MM.1S (cell line): ENCODE results near the gene PKD1L1.

Source experiments
- DNase-seq: peaks from one replicate; pipeline ENCODE4 v3.0.0-alpha.2; 2015
- H2AFZ ChIP-seq: fragments of 300-600 bp; sonication (generic); 2 replicates; pipeline ENCODE4 v1.6.0; 2016; ENCODE audit warnings: antibody characterized with exemption, low read length
- H3F3A ChIP-seq: fragments of 300-600 bp; sonication (generic); 2 replicates; pipeline ENCODE4 v1.6.1; 2016; ENCODE audit warnings: mild to moderate bottlenecking, antibody characterized with exemption, low read length, moderate library complexity, mixed read lengths; ENCODE audit not compliant: insufficient read depth
- H3K27ac ChIP-seq: fragments of 300-600 bp; sonication (generic); 2 replicates; pipeline ENCODE4 v1.5.1; 2016; ENCODE audit warnings: mild to moderate bottlenecking, low read length
- H3K27me3 ChIP-seq: fragments of 300-600 bp; sonication (generic); replicated peaks from 2 replicates; pipeline ENCODE4 v1.6.0; 2016; ENCODE audit warnings: low read length; ENCODE audit not compliant: insufficient read depth
- H3K36me3 ChIP-seq: fragments of 300-600 bp; sonication (generic); replicated peaks from 2 replicates; pipeline ENCODE4 v1.6.1; 2016; ENCODE audit warnings: mild to moderate bottlenecking, low read length, mixed read lengths; ENCODE audit not compliant: insufficient read depth
- H3K4me1 ChIP-seq: fragments of 300-600 bp; sonication (generic); 2 replicates; pipeline ENCODE4 v1.6.1; 2016; ENCODE audit warnings: low read length, mixed read lengths
- H3K4me2 ChIP-seq: fragments of 300-600 bp; sonication (generic); 2 replicates; pipeline ENCODE4 v1.6.0; 2016; ENCODE audit warnings: low read depth, low read length
- H3K4me3 ChIP-seq: fragments of 300-600 bp; sonication (generic); 2 replicates; pipeline ENCODE4 v1.5.1; 2016; ENCODE audit warnings: low read length, mixed read lengths
- H3K79me2 ChIP-seq: fragments of 300-600 bp; sonication (generic); 2 replicates; pipeline ENCODE4 v1.6.1; 2016; ENCODE audit warnings: mixed run types, low read length, mixed read lengths
- H3K9ac ChIP-seq: fragments of 300-600 bp; sonication (generic); 2 replicates; pipeline ENCODE4 v1.6.1; 2016; ENCODE audit warnings: low read length, mixed read lengths
- H3K9me2 ChIP-seq: fragments of 300-600 bp; sonication (generic); replicated peaks from 2 replicates; pipeline ENCODE4 v1.6.1; 2016; ENCODE audit warnings: mild to moderate bottlenecking, low read length, mixed read lengths; ENCODE audit not compliant: insufficient read depth
- H3K9me3 ChIP-seq: fragments of 300-600 bp; sonication (generic); replicated peaks from 2 replicates; pipeline ENCODE4 v1.6.1; 2016; ENCODE audit warnings: mild to moderate bottlenecking, low read length, mixed read lengths; ENCODE audit not compliant: insufficient read depth
- H4K20me1 ChIP-seq: fragments of 300-600 bp; sonication (generic); 2 replicates; pipeline ENCODE4 v1.6.1; 2016; ENCODE audit warnings: mild to moderate bottlenecking, low read length, moderate library complexity, mixed read lengths; ENCODE audit not compliant: insufficient read depth
- CTCF ChIP-seq: fragments of 300-600 bp; sonication (generic); IDR thresholded peaks from 2 replicates; pipeline ENCODE4 v1.5.1; 2016; ENCODE audit warnings: antibody characterized with exemption, low read length, mixed read lengths
- EZH2 ChIP-seq: fragments of 300-600 bp; sonication (generic); optimal IDR thresholded peaks from 2 replicates; pipeline ENCODE3; 2017; ENCODE audit warnings: low read depth, mild to moderate bottlenecking, antibody characterized with exemption, low read length, mixed read lengths
- EZH2phosphoT487 ChIP-seq: fragments of 300-600 bp; sonication (generic); IDR thresholded peaks from 2 replicates; pipeline ENCODE4 v1.6.1; 2018; ENCODE audit warnings: antibody characterized with exemption, low read length

Gene PKD1L1

GRCh38 chr7:47730142-47730541, 218.1 kb downstream of the PKD1L1 start:
- no peaks in the 10 kb centered on the region for H4K20me1 ChIP-seq
- H3K4me3 ChIP-seq = no peak overlapping the region
- no peaks in the 10 kb centered on the region for H3K9me3 ChIP-seq
- no peak overlapping the region for H3K4me2 ChIP-seq
- H3K27ac ChIP-seq = no peak overlapping the region
- DNase-seq = no peak
- H3K9me2 ChIP-seq = no peaks in the 10 kb centered on the region
- H3K79me2 ChIP-seq = no peaks in the 10 kb centered on the region
- no peak overlapping the region for H3K9ac ChIP-seq
- no peak overlapping the region for H2AFZ ChIP-seq
- no peaks in the 10 kb centered on the region for H3K4me1 ChIP-seq
- no peaks in the 10 kb centered on the region for H3K27me3 ChIP-seq
- TF ChIP-seq EZH2 = no peak
- no peak for TF ChIP-seq EZH2phosphoT487
- no peaks in the 10 kb centered on the region for H3K36me3 ChIP-seq
- H3F3A ChIP-seq = no peaks in the 10 kb centered on the region

- no peak for DNase-seq
- H3K4me3 ChIP-seq = no peak overlapping the region
- TF ChIP-seq CTCF = no peak
- TF ChIP-seq EZH2 = no peak
- TF ChIP-seq EZH2phosphoT487 = no peak
- H3K9me3 ChIP-seq = no peaks in the 10 kb centered on the region
- no peak overlapping the region for H3K9ac ChIP-seq
- no peaks in the 10 kb centered on the region for H3K79me2 ChIP-seq
- no peaks in the 10 kb centered on the region for H3F3A ChIP-seq
- no peak overlapping the region for H3K4me2 ChIP-seq
- no peak overlapping the region for H3K27ac ChIP-seq
- no peaks in the 10 kb centered on the region for H3K9me2 ChIP-seq
- H3K4me1 ChIP-seq = 0 out of 2 replicates have a peak, but pooled peaks cover 9% of the 10 kb centered on the region
- no peaks in the 10 kb centered on the region for H3K27me3 ChIP-seq
- no peaks in the 10 kb centered on the region for H3K36me3 ChIP-seq
- no peak overlapping the region for H2AFZ ChIP-seq
- no peaks in the 10 kb centered on the region for H4K20me1 ChIP-seq
Observed at GRCh38 chr7:47726047-47726726, 222.1 kb downstream of the PKD1L1 start.

GRCh38 chr7:47725031-47725780, 223.1 kb downstream of the PKD1L1 start:
- H3K9me2 ChIP-seq = no peaks in the 10 kb centered on the region
- H3K36me3 ChIP-seq = no peaks in the 10 kb centered on the region
- TF ChIP-seq EZH2phosphoT487 = no peak
- no peak for TF ChIP-seq CTCF
- no peak for TF ChIP-seq EZH2
- no peaks in the 10 kb centered on the region for H3F3A ChIP-seq
- no peak overlapping the region for H3K9ac ChIP-seq
- no peak overlapping the region for H2AFZ ChIP-seq
- H4K20me1 ChIP-seq = no peaks in the 10 kb centered on the region
- H3K27ac ChIP-seq = no peak overlapping the region
- no peaks in the 10 kb centered on the region for H3K79me2 ChIP-seq
- no peaks in the 10 kb centered on the region for H3K27me3 ChIP-seq
- H3K9me3 ChIP-seq = no peaks in the 10 kb centered on the region
- no peak overlapping the region for H3K4me3 ChIP-seq
- H3K4me1 ChIP-seq = peaks cover 19% of the 10 kb centered on the region
- DNase-seq = no peak
- H3K4me2 ChIP-seq = no peak overlapping the region
